OCI-LY1 (cell line): ENCODE measurements around the gene LRRC59.

Experiments
- EZH2 ChIP-seq: fragments of 200-600 bp; sonication (generic), shearing (Covaris generic); IDR thresholded peaks from 2 replicates; pipeline ENCODE4 v1.8.0; 2017; ENCODE audit warnings: borderline replicate concordance, mixed run types, mild to moderate bottlenecking, antibody characterized with exemption, low read length, moderate library complexity, mixed read lengths
- TF ChIP-seq, protein P1 (sequence below): fragments of 200-600 bp; sonication (generic), shearing (Covaris generic); IDR thresholded peaks from 2 replicates; pipeline ENCODE4 v1.5.1; 2017; ENCODE audit warnings: mild to moderate bottlenecking, antibody characterized with exemption, low read length, moderate library complexity, mixed read lengths

- TF ChIP-seq, protein P1, sequence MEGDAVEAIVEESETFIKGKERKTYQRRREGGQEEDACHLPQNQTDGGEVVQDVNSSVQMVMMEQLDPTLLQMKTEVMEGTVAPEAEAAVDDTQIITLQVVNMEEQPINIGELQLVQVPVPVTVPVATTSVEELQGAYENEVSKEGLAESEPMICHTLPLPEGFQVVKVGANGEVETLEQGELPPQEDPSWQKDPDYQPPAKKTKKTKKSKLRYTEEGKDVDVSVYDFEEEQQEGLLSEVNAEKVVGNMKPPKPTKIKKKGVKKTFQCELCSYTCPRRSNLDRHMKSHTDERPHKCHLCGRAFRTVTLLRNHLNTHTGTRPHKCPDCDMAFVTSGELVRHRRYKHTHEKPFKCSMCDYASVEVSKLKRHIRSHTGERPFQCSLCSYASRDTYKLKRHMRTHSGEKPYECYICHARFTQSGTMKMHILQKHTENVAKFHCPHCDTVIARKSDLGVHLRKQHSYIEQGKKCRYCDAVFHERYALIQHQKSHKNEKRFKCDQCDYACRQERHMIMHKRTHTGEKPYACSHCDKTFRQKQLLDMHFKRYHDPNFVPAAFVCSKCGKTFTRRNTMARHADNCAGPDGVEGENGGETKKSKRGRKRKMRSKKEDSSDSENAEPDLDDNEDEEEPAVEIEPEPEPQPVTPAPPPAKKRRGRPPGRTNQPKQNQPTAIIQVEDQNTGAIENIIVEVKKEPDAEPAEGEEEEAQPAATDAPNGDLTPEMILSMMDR = no peak
- no peak for TF ChIP-seq EZH2
Measured at GRCh38 chr17:50445730-50446325, 48.5 kb upstream of the LRRC59 start.
